ES-I3 (cell line): Measurements from ENCODE around the gene TMEM63C.
A peak's percentile ranks its signal among the peaks of the same experiment; 100 is the strongest.

ENCODE experiments used
- H3K36me3 ChIP-seq: 2 replicates; pipeline ENCODE4 v1.6.1; 2013; ENCODE audit warnings: mild to moderate bottlenecking, low read length, control low read depth, moderate library complexity; ENCODE audit not compliant: insufficient read depth
- H3K4me1 ChIP-seq: 2 replicates; pipeline ENCODE4 v1.6.1; 2013; ENCODE audit warnings: mild to moderate bottlenecking, control low read depth, low read length; ENCODE audit not compliant: insufficient read depth
- H3K9ac ChIP-seq: 2 replicates; pipeline ENCODE4 v1.6.1; 2013; ENCODE audit warnings: low read depth, mild to moderate bottlenecking, low read length, moderate library complexity
- H3K9me3 ChIP-seq: 2 replicates; pipeline ENCODE4 v1.6.1; 2013; ENCODE audit warnings: mild to moderate bottlenecking, low read length, moderate library complexity; ENCODE audit not compliant: control insufficient read depth, insufficient read depth

TMEM63C gene, protein sequence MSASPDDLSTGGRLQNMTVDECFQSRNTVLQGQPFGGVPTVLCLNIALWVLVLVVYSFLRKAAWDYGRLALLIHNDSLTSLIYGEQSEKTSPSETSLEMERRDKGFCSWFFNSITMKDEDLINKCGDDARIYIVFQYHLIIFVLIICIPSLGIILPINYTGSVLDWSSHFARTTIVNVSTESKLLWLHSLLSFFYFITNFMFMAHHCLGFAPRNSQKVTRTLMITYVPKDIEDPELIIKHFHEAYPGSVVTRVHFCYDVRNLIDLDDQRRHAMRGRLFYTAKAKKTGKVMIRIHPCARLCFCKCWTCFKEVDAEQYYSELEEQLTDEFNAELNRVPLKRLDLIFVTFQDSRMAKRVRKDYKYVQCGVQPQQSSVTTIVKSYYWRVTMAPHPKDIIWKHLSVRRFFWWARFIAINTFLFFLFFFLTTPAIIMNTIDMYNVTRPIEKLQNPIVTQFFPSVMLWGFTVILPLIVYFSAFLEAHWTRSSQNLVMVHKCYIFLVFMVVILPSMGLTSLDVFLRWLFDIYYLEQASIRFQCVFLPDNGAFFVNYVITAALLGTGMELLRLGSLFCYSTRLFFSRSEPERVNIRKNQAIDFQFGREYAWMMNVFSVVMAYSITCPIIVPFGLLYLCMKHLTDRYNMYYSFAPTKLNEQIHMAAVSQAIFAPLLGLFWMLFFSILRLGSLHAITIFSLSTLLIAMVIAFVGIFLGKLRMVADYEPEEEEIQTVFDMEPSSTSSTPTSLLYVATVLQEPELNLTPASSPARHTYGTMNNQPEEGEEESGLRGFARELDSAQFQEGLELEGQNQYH

GRCh38 chr14:77181603-77182437 is at the start of gene TMEM63C:
TSS of gene TMEM63C (plus strand) at chr14:77181798. CDS start at chr14:77218814, 37,016 bp downstream.
- H3K4me1 ChIP-seq = peaks cover 3% of the 10 kb centered on the region; the same call in 1 of the 2 replicates
- H3K9ac ChIP-seq = peak within 1 kb of the TSS; percentile 58; the same call in 1 of the 2 replicates

GRCh38 chr14:77131871-77132486 is 49.6 kb upstream of the TMEM63C start:
- no peaks in the 10 kb centered on the region for H3K36me3 ChIP-seq
- no peak overlapping the region for H3K9ac ChIP-seq
- no peaks in the 10 kb centered on the region for H3K9me3 ChIP-seq
- H3K4me1 ChIP-seq = no peaks in the 10 kb centered on the region

More at GRCh38 chr14:77181603-77182437, at the start of gene TMEM63C:
- H3K9me3 ChIP-seq = no peaks in the 10 kb centered on the region
- no peaks in the 10 kb centered on the region for H3K36me3 ChIP-seq

DNA sequence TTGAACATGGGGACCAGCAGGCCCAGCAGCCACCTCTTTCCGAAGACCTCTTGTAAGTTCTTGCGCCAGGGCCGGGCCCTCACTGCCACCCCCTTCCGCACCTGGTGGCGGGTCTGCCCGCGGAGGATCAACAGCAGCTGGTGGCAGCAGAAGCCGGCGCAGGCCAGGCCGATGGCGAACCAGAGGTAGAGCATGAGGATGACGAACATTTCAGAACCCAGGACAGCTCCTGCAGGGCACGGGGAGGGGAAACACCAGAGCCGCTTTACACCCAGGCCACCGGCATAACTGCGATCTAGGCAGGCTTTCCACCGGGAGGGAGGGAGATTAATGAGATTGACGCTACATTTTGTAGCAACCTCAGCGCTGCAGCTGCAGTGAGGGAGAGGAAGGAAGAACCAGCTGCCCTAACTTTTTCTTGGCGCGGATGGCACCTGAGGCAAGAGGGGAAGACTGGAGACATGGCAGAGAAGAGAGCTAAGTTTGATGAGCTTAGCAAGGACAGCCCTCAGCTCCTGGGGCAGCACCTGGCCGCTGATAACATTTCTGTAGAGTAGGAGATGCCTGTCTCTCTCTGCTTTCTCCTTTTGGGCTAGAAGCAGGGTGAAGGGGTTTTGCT is 47.8 kb upstream of the TMEM63C start:
- Histone ChIP-seq H3K9me3 (no peaks in the 10 kb centered on the region), H3K9ac (no peak overlapping the region), H3K36me3 (no peaks in the 10 kb centered on the region), H3K4me1 (no peaks in the 10 kb centered on the region)

- no peaks in the 10 kb centered on the region for H3K36me3 ChIP-seq
- peaks cover 16% of the 10 kb centered on the region for H3K4me1 ChIP-seq
- H3K9ac ChIP-seq = no peak overlapping the region
- H3K9me3 ChIP-seq = no peaks in the 10 kb centered on the region
These were observed 42.6 kb upstream of the TMEM63C start for GRCh38 chr14:77139022-77139421.

GRCh38 chr14:77139540-77140358 is 41.8 kb upstream of the TMEM63C start:
- Histone ChIP-seq H3K9ac (peak overlapping the region; percentile 63), H3K4me1 (peaks cover 23% of the 10 kb centered on the region)

GRCh38 chr14:77140359-77141213 is 41.0 kb upstream of the TMEM63C start:
- peak overlapping the region; percentile 63 for H3K9ac ChIP-seq
- no peaks in the 10 kb centered on the region for H3K9me3 ChIP-seq
- no peaks in the 10 kb centered on the region for H3K36me3 ChIP-seq
- H3K4me1 ChIP-seq = peaks cover 31% of the 10 kb centered on the region

More at GRCh38 chr14:77139540-77140358, 41.8 kb upstream of the TMEM63C start:
- Histone ChIP-seq H3K9me3 (no peaks in the 10 kb centered on the region), H3K36me3 (no peaks in the 10 kb centered on the region)

- Histone ChIP-seq H3K4me1 (peaks cover 40% of the 10 kb centered on the region), H3K9ac (peak within 1 kb of the TSS; percentile 63), H3K36me3 (no peaks in the 10 kb centered on the region), H3K9me3 (no peaks in the 10 kb centered on the region)
These were observed 40.2 kb upstream of the TMEM63C start, which contains the start of gene ZDHHC22 for GRCh38 chr14:77141214-77142004. TSS of gene ZDHHC22 (minus strand) at chr14:77141791. CDS start at chr14:77139738, 2,053 bp downstream.

- peaks cover 41% of the 10 kb centered on the region for H3K4me1 ChIP-seq
- no peaks in the 10 kb centered on the region for H3K9me3 ChIP-seq
- H3K9ac ChIP-seq = peak overlapping the region; percentile 63
- no peaks in the 10 kb centered on the region for H3K36me3 ChIP-seq
These were observed 39.4 kb upstream of the TMEM63C start for GRCh38 chr14:77142005-77142800.

GRCh38 chr14:77143071-77143470 is 38.5 kb upstream of the TMEM63C start:
- H3K9ac ChIP-seq = peak overlapping the region; percentile 7; the same call in 1 of the 2 replicates
- no peaks in the 10 kb centered on the region for H3K9me3 ChIP-seq
- H3K36me3 ChIP-seq = no peaks in the 10 kb centered on the region
- peaks cover 41% of the 10 kb centered on the region for H3K4me1 ChIP-seq

- Histone ChIP-seq H3K4me1 (peaks cover 41% of the 10 kb centered on the region), H3K9ac (no peak overlapping the region), H3K9me3 (no peaks in the 10 kb centered on the region), H3K36me3 (no peaks in the 10 kb centered on the region)
These were observed 37.0 kb upstream of the TMEM63C start for GRCh38 chr14:77144412-77145115.
